Cardiac fibroblast (primary cell): ENCODE data around the gene FARS2.

Experiments
- DNase-seq, 2 donors: peaks; one replicate each; pipeline versions ENCODE4 v3.0.0 to v3.0.0-alpha.2; 2010; ENCODE audit warnings: low read depth in 2 of 2
- H3K4me3 ChIP-seq, 2 donors: replicated peaks in 1 of 2; 1 replicate in 1 of 2; 2 replicates in 1 of 2; pipeline ENCODE4 v1.5.1; 2011; ENCODE audit warnings: low read depth in 2 of 2, low read length in 2 of 2, mild to moderate bottlenecking in 2 of 2, moderate library complexity in 1 of 2
- TF ChIP-seq, protein P1 (sequence below): IDR thresholded peaks from one replicate; pipeline ENCODE4 v1.5.1; 2011; ENCODE audit warnings: low read depth, mild to moderate bottlenecking, low read length, inconsistent platforms

The FARS2 gene

GRCh38 chr6:5279891-5280338 lies 18.6 kb downstream of the FARS2 start:
- no peak overlapping the region for H3K4me3 ChIP-seq
- no peak for DNase-seq
- TF ChIP-seq, protein P1, sequence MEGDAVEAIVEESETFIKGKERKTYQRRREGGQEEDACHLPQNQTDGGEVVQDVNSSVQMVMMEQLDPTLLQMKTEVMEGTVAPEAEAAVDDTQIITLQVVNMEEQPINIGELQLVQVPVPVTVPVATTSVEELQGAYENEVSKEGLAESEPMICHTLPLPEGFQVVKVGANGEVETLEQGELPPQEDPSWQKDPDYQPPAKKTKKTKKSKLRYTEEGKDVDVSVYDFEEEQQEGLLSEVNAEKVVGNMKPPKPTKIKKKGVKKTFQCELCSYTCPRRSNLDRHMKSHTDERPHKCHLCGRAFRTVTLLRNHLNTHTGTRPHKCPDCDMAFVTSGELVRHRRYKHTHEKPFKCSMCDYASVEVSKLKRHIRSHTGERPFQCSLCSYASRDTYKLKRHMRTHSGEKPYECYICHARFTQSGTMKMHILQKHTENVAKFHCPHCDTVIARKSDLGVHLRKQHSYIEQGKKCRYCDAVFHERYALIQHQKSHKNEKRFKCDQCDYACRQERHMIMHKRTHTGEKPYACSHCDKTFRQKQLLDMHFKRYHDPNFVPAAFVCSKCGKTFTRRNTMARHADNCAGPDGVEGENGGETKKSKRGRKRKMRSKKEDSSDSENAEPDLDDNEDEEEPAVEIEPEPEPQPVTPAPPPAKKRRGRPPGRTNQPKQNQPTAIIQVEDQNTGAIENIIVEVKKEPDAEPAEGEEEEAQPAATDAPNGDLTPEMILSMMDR = no peak

GRCh38 chr6:5280920-5281319 lies 19.6 kb downstream of the FARS2 start:
- no peak overlapping the region for H3K4me3 ChIP-seq
- no peak for DNase-seq
- TF ChIP-seq, protein P1 = no peak

DNA sequence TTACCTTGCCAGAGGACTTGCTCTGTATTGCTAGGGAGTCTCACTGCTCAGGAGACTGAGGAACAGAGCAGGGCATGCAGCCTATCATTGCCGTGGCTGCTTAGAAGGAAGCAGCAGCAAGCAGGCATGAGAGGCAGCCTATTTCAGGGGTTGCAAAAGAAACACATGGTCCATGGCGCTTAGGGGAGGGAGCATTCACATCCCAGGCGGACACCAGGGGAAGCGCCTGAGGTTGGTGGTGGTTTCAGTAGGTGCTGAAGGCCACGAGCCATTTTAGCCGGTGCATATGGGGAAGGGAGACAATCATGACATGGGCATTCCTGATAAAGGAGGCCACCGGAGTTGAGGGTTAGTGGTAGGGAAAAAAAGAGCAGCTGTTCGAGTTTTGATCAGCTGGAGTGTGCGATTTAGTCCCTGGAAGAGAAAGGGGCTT lies 20.9 kb downstream of the FARS2 start:
- TF ChIP-seq, protein P1 = no peak
- DNase-seq = no peak
- no peak overlapping the region for H3K4me3 ChIP-seq

GRCh38 chr6:5285081-5285480 lies 23.8 kb downstream of the FARS2 start:
- DNase-seq = no peak
- TF ChIP-seq, protein P1 = no peak
- H3K4me3 ChIP-seq = no peak overlapping the region

DNA sequence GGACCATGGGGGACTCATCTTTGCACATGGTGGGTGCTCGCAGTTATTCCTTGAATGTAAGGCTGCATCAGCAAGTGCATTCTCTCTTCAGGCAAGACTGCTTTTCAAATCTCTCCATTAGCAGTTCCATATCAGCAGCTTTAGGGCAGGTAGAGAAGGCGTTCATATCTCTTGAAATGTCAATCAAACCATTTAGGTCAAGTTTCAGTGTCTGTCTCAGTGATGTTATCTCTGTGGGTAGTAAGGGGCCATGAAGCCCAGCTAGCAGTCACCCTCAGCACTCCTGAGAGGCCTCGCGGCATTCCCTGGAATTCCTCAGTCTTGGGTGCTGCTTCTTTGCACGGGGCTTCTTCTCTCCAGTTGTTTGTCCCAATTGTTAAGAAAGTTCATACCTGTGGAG lies 24.2 kb downstream of the FARS2 start:
- DNase-seq = no peak
- TF ChIP-seq, protein P1 = no peak
- no peak overlapping the region for H3K4me3 ChIP-seq

- TF ChIP-seq, protein P1 = no peak
- H3K4me3 ChIP-seq = no peak overlapping the region
- DNase-seq = no peak
These were observed 25.5 kb downstream of the FARS2 start for GRCh38 chr6:5286780-5287179.
